ENCODE results near the gene TRPT1. TPM values are rescaled to one million over a fixed set of nuclear protein-coding genes. Genes with fewer than 3 reads are reported as not detected.

Gene TRPT1
- total and polyA plus RNA-seq, 2 of the 4 experiments (the other 2 are of a cell fraction): 63.2 to 81.9 TPM

DNA sequence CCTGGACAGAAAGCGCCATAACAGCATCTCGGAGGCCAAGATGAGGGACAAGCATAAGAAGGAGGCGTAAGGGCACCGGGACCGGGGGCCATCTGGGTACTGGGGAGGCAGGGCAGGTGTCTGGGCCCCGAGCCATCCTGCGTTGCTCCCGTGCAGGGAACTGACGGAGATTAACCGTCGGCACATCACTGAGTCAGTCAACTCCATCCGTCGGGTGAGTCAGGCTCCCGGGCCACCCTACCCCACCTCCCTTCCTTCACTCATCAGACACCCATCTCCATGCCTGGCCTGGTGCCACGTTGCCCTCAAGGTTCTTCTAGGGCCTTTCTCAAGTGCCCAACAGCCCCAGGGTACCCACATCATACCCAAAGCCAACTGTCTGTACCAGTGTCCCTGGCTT, 40.4 kb upstream of the TRPT1 start:
- Histone ChIP-seq H3K9me3 (ENCODE audit: control insufficient read depth, insufficient read depth, low read length) (no peaks in the 10 kb centered on the region), H3K9ac (ENCODE audit: low read depth, low read length) (no peak overlapping the region), H2BK5ac (ENCODE audit: low read depth, low read length, poor library complexity, severe bottlenecking) (no peak overlapping the region), H4K20me1 (ENCODE audit: insufficient read depth, low read length) (no peaks in the 10 kb centered on the region; the same call in 1 of the 2 replicates), H3K14ac (replicated peaks; ENCODE audit: low read depth, low read length) (no peak overlapping the region), H2BK20ac (ENCODE audit: low read depth, low read length) (no peak overlapping the region), H2AK5ac (ENCODE audit: low read depth, low read length) (no peak overlapping the region), H3K56ac (ENCODE audit: extremely low read depth, insufficient read depth, low read length) (no peak overlapping the region), H3K4me1 (ENCODE audit: control insufficient read depth, insufficient read depth, low read length) (peaks cover 16% of the 10 kb centered on the region), H2BK15ac (ENCODE audit: low read depth, low read length) (no peak overlapping the region), H3K9me1 (ENCODE audit: insufficient read depth, low read length) (0 out of 2 replicates have a peak, but pooled peaks cover 5% of the 10 kb centered on the region), H3K27ac (ENCODE audit: insufficient read depth, low read length) (no peak overlapping the region), H2AK9ac (replicated peaks; ENCODE audit: low read depth, low read length, poor library complexity) (no peak overlapping the region), H3K4me3 (ENCODE audit: insufficient read depth, low read depth, low read length) (no peak overlapping the region), H3K36me3 (ENCODE audit: control insufficient read depth, insufficient read depth, low read length) (peaks cover 31% of the 10 kb centered on the region), H3K18ac (ENCODE audit: low read depth, low read length) (no peak overlapping the region), H3K79me1 (ENCODE audit: low read depth in 1 of 2, low read length in 2 of 2) (peaks cover 0 to 25% of the 10 kb centered on the region in 2 experiments; a peak in 2 of 4 replicates), H2AFZ (replicated peaks; ENCODE audit: low read length, poor library complexity) (no peak overlapping the region), H3K23ac (ENCODE audit: low read depth, low read length) (no peak overlapping the region), H4K5ac (ENCODE audit: low read depth, low read length) (no peak overlapping the region), H3K4me2 (ENCODE audit: low read depth, low read length) (no peak overlapping the region), H4K8ac (ENCODE audit: low read depth in 2 of 2, low read length in 2 of 2) (no peak overlapping the region), H3K27me3 (ENCODE audit: control insufficient read depth, insufficient read depth, low read length) (no peaks in the 10 kb centered on the region), H2BK120ac (ENCODE audit: low read depth, low read length) (no peak overlapping the region), H4K91ac (ENCODE audit: insufficient read depth, low read depth, low read length) (no peak overlapping the region), H3K4ac (ENCODE audit: low read depth, low read length) (no peak overlapping the region)
- BruUV-seq (replicated peaks): no TSS peak
- DNase-seq: no peak
- in situ Hi-C loops (cut with MboI; ENCODE audit: low sequenced_read_pairs): no loop called here
- POLR2A ChIA-PET (ENCODE audit: unreplicated experiment): no interaction called here
- TF ChIP-seq MAFK (IDR thresholded peaks at IDR 0.05; ENCODE audit: low read depth, low read length): no peak
- no peak for TF ChIP-seq SMC3 (IDR thresholded peaks at IDR 0.05; ENCODE audit: low read depth, low read length)
- no peak for TF ChIP-seq FOS (IDR thresholded peaks at IDR 0.05; ENCODE audit: low read depth, low read length)
- no peak for TF ChIP-seq CHD1 (IDR thresholded peaks at IDR 0.05; ENCODE audit: low read depth, low read length)
- no peak for TF ChIP-seq RFX5 (IDR thresholded peaks at IDR 0.05; ENCODE audit: low read depth, low read length)
- no peak for TF ChIP-seq BHLHE40 (IDR thresholded peaks at IDR 0.05; ENCODE audit: low read depth, low read length)
- TF ChIP-seq RAD21 (IDR thresholded peaks at IDR 0.05; ENCODE audit: low read length): no peak
- no peak for TF ChIP-seq CEBPB (IDR thresholded peaks at IDR 0.05; ENCODE audit: low read depth, low read length)
- TF ChIP-seq NFE2L2 (IDR thresholded peaks at IDR 0.05; ENCODE audit: low read depth, low read length): no peak
- TF ChIP-seq, protein P1, sequence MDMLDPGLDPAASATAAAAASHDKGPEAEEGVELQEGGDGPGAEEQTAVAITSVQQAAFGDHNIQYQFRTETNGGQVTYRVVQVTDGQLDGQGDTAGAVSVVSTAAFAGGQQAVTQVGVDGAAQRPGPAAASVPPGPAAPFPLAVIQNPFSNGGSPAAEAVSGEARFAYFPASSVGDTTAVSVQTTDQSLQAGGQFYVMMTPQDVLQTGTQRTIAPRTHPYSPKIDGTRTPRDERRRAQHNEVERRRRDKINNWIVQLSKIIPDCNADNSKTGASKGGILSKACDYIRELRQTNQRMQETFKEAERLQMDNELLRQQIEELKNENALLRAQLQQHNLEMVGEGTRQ (IDR thresholded peaks at IDR 0.05; ENCODE audit: low read depth, low read length): no peak
- no peak for TF ChIP-seq RCOR1 (IDR thresholded peaks at IDR 0.05; ENCODE audit: insufficient replicate concordance, low read length)
- TF ChIP-seq POLR2A (IDR thresholded peaks at IDR 0.05; ENCODE audit: low read depth, low read length): no peak
- TF ChIP-seq, protein P2, sequence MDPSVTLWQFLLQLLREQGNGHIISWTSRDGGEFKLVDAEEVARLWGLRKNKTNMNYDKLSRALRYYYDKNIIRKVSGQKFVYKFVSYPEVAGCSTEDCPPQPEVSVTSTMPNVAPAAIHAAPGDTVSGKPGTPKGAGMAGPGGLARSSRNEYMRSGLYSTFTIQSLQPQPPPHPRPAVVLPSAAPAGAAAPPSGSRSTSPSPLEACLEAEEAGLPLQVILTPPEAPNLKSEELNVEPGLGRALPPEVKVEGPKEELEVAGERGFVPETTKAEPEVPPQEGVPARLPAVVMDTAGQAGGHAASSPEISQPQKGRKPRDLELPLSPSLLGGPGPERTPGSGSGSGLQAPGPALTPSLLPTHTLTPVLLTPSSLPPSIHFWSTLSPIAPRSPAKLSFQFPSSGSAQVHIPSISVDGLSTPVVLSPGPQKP (IDR thresholded peaks at IDR 0.05; ENCODE audit: borderline replicate concordance, low read depth, low read length): no peak
- TF ChIP-seq, protein P3, sequence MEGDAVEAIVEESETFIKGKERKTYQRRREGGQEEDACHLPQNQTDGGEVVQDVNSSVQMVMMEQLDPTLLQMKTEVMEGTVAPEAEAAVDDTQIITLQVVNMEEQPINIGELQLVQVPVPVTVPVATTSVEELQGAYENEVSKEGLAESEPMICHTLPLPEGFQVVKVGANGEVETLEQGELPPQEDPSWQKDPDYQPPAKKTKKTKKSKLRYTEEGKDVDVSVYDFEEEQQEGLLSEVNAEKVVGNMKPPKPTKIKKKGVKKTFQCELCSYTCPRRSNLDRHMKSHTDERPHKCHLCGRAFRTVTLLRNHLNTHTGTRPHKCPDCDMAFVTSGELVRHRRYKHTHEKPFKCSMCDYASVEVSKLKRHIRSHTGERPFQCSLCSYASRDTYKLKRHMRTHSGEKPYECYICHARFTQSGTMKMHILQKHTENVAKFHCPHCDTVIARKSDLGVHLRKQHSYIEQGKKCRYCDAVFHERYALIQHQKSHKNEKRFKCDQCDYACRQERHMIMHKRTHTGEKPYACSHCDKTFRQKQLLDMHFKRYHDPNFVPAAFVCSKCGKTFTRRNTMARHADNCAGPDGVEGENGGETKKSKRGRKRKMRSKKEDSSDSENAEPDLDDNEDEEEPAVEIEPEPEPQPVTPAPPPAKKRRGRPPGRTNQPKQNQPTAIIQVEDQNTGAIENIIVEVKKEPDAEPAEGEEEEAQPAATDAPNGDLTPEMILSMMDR (conservative IDR thresholded peaks at IDR 0.05; ENCODE audit: low read depth, low read length): no peak
- no peak for TF ChIP-seq MXI1 (IDR thresholded peaks at IDR 0.05; ENCODE audit: borderline replicate concordance, low read depth, low read length)
- TF ChIP-seq MAZ (IDR thresholded peaks at IDR 0.05; ENCODE audit: borderline replicate concordance, low read depth, low read length): no peak
- intact Hi-C loops (cut with micrococcal nuclease): no loop called here
- dilution Hi-C loops (cut with HindIII; ENCODE audit: low sequenced_read_pairs, unreplicated experiment): no loop called here
- no peak for ATAC-seq (ENCODE audit: low read depth)
- 70% methylated on average over 9 of the region's 15 CpGs; no CpG with 5 or more reads in 1 of the 2 experiments for WGBS, 2 experiments (ENCODE audit: extremely low coverage in 2 of 2, insufficient read length in 1 of 2)
- CTCF ChIA-PET: no interaction called here

Measured in IMR-90 (cell line).